Thymus (tissue), 11 donors: Measurements from ENCODE around the gene EIF5B. TPM values are rescaled to one million over a fixed set of nuclear protein-coding genes. Genes with fewer than 3 reads are reported as not detected.

Experiments
- DNase-seq, 9 donors: peaks; one replicate each; pipeline ENCODE4 v3.0.0-alpha.2; 2013; ENCODE audit warnings: low spot score in 9 of 9, low read depth in 6 of 9, missing footprints in 1 of 9
- H3K27ac ChIP-seq, 2 donors: one replicate each; pipeline ENCODE4 v1.5.1; 2013; ENCODE audit warnings: control low read depth in 1 of 2, low read depth in 1 of 2, low read length in 1 of 2, mild to moderate bottlenecking in 1 of 2, moderate library complexity in 1 of 2
- H3K27me3 ChIP-seq, 2 donors: one replicate each; pipeline ENCODE4 v1.5.1; 2013; ENCODE audit warnings: low read length in 1 of 2; ENCODE audit not compliant: control insufficient read depth in 2 of 2, insufficient read depth in 1 of 2
- H3K36me3 ChIP-seq, 2 donors: one replicate each; pipeline ENCODE4 v1.5.1; 2013; ENCODE audit warnings: low read length in 1 of 2, mild to moderate bottlenecking in 1 of 2, moderate library complexity in 1 of 2; ENCODE audit not compliant: control insufficient read depth in 2 of 2, insufficient read depth in 2 of 2
- H3K4me1 ChIP-seq, 2 donors: one replicate each; pipeline ENCODE4 v1.5.1; 2013; ENCODE audit warnings: low read length in 2 of 2; ENCODE audit not compliant: control insufficient read depth in 2 of 2, insufficient read depth in 2 of 2
- H3K4me3 ChIP-seq, 2 donors: one replicate each; pipeline ENCODE4 v1.5.1; 2013; ENCODE audit warnings: low read length in 2 of 2, control low read depth in 1 of 2, mild to moderate bottlenecking in 1 of 2
- H3K9me3 ChIP-seq, 2 donors: one replicate each; pipeline ENCODE4 v1.5.1; 2013; ENCODE audit warnings: low read length in 1 of 2, mild to moderate bottlenecking in 1 of 2; ENCODE audit not compliant: control insufficient read depth in 2 of 2, insufficient read depth in 1 of 2
- WGBS: extraction: QIAGEN DNeasy Blood & Tissue Kit; methylation state at CpG from one replicate; pipeline ENCODE4 v1.1.7; 2013; 5-methylcytosine and 5-hydroxymethylcytosine counted together
- polyA plus RNA-seq: library from polyadenylated mRNA; stranded (reverse); fragments of 200-250 nt; gene quantifications from one replicate; pipeline ENCODE4 v1.2.3, GENCODE V29; 2013
- total RNA-seq: library from RNA; stranded (reverse); fragments of 120-200 nt; gene quantifications from one replicate; pipeline ENCODE4 v1.2.4, GENCODE V29; 2013
- donor health status: healthy.

The EIF5B gene
- total and polyA plus RNA-seq, 2 donors = 13.2 to 26.3 TPM

DNA sequence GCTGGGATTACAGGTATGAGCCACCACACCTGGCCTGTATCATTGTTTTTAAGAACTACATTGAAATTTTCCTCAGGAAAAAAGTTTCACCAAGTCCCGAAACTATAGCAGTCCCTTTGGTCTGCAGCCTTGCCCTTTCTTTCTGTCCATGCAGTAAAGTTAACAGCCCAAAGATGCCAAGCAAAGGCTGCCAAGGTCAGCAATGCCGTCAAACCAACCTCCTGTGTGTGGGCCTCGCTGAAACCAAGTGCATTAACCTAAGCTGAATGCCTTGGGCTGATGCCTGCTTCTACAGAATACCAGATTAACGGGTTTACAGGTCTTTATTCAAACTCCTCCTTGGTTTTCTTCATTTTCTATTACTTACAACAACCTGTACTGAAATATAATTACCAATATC is 73.1 kb downstream of the EIF5B start:
- H3K36me3 ChIP-seq = peaks cover 32 to 59% of the 10 kb centered on the region in 2 donors
- H3K4me1 ChIP-seq = peaks cover 0 to 3% of the 10 kb centered on the region in 2 donors
- H3K4me3 ChIP-seq = no peak overlapping the region
- no peaks in the 10 kb centered on the region for H3K9me3 ChIP-seq
- no peaks in the 10 kb centered on the region for H3K27me3 ChIP-seq
- WGBS = 97% methylated on average over 4 of the region's 4 CpGs
- no peak overlapping the region for H3K27ac ChIP-seq
- DNase-seq = no peak

DNA sequence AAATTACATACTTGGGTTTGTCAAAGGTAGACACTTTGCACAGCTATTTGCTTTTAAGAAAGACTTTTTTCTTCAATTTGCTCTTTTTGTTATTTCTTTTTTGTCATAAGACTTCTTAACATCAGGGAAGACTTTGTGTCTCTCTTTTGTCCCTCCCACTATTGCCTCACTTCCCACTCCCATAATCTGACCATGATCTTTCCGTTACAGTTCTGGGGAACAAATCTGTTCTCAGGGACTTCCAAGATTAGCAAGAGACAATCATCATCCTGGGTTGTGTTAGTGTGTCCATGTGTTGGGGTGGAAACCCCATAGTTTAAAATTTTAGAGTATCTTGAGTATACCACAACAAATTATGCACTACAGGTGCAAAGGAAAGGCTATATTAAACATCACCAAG is 77.4 kb downstream of the EIF5B start:
- WGBS = 99% methylated on average over 1 of the region's 1 CpG
- Histone ChIP-seq H3K4me1 (no peaks in the 10 kb centered on the region), H3K4me3 (no peak overlapping the region), H3K36me3 (peaks cover 33 to 63% of the 10 kb centered on the region in 2 donors), H3K27ac (no peak overlapping the region), H3K27me3 (no peaks in the 10 kb centered on the region), H3K9me3 (no peaks in the 10 kb centered on the region)
- no peak for DNase-seq

DNA sequence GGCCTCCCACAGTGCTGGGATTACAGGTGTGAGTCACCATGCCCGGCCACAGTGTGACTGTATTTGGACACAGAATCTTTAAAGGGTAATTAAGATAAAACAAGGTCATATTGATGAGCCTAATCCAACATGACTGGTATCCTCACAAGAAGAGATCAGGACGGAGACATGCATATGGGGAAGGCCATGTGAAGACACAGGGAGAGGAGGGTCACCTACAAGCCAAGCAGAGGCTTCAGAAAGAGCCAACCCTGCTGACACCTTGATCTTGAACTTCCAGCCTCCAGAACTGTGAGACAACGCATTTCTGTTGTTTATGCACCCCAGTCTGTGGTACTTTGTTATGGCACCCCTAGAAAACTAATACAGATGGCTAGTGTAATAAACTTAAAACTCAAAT is 80.2 kb downstream of the EIF5B start:
- H3K9me3 ChIP-seq = no peaks in the 10 kb centered on the region
- H3K4me3 ChIP-seq = no peak overlapping the region
- no peak overlapping the region for H3K27ac ChIP-seq
- H3K36me3 ChIP-seq = peaks cover 32 to 60% of the 10 kb centered on the region in 2 donors
- no peaks in the 10 kb centered on the region for H3K27me3 ChIP-seq
- 99% methylated on average over 3 of the region's 3 CpGs for WGBS
- DNase-seq = no peak
- no peaks in the 10 kb centered on the region for H3K4me1 ChIP-seq

DNA sequence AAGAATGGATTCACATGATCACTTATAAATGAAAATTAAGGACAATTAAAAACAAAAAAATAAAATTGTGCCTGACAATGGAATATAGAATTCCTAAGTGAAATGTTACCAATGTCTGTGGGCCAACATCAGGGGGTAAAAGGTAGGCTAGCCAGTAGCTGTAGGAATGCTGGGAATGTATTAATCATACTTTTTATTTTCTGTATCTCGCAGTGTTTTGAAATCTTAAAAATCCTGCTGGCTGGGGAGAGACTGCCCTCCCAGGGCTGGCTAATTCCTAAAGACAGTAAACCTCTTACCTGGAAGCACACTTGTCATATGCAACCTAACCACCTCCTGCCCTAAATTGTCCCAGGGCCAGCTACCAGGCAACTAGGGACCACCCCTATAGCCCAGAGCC is 82.8 kb downstream of the EIF5B start:
- Histone ChIP-seq H3K9me3 (no peaks in the 10 kb centered on the region), H3K4me3 (no peak overlapping the region), H3K27me3 (no peaks in the 10 kb centered on the region), H3K4me1 (no peaks in the 10 kb centered on the region), H3K27ac (no peak overlapping the region), H3K36me3 (peaks cover 37 to 61% of the 10 kb centered on the region in 2 donors)
- WGBS = 96% methylated on average over 1 of the region's 1 CpG
- no peak for DNase-seq

DNA sequence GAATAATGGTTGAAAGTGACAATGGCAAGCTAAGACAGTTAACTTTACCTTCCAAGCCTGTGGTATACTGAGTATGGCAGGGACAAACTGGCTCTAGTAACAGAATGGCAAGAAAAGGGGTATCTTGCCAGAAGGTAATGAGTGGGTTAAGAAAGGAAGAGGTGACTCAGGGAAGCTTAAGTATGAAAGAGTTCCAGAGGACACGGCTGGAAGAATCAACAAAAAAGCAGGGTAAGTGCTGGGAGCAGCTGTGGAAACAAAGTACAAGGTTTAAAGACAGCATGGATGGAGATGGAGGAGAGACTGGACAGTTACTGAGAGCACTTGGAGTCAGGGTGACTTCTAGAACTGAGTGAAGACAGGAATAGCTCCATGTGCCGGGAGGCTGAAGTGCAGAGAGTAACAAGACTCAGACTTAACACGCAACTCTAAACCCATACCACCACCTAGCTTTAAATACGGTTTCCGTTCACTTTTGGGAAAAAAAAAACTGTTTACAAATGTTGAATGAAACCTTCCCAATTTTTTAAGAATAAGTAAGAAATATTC is 83.6 kb downstream of the EIF5B start:
- Histone ChIP-seq H3K36me3 (peaks cover 32 to 53% of the 10 kb centered on the region in 2 donors), H3K9me3 (no peaks in the 10 kb centered on the region), H3K27me3 (no peaks in the 10 kb centered on the region), H3K27ac (no peak overlapping the region), H3K4me1 (no peaks in the 10 kb centered on the region), H3K4me3 (no peak overlapping the region)
- DNase-seq = no peak
- WGBS = 96% methylated on average over 5 of the region's 5 CpGs

DNA sequence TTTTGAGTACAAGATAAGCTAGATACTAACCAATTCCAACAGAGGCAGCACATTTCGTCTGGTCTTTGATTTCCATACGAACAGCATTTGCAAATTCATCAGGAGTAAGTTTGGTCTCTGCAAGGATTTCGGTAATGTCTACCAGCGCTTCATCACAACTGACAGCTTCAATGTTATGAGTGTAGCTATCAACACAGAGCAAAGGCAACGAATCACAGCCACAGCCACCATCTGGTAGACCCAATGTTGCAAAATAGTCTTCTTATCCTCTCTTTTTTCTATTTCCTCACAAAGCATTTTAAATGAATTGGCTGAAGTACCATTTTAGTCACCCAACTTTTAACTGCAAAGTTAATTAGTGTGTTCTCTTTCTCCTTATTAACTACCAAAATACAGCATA is 84.3 kb downstream of the EIF5B start:
- DNase-seq = no peak
- Histone ChIP-seq H3K9me3 (no peaks in the 10 kb centered on the region), H3K27ac (no peak overlapping the region), H3K36me3 (peaks cover 32 to 47% of the 10 kb centered on the region in 2 donors), H3K4me1 (no peaks in the 10 kb centered on the region), H3K27me3 (no peaks in the 10 kb centered on the region), H3K4me3 (no peak overlapping the region)
- 97% methylated on average over 5 of the region's 5 CpGs for WGBS

DNA sequence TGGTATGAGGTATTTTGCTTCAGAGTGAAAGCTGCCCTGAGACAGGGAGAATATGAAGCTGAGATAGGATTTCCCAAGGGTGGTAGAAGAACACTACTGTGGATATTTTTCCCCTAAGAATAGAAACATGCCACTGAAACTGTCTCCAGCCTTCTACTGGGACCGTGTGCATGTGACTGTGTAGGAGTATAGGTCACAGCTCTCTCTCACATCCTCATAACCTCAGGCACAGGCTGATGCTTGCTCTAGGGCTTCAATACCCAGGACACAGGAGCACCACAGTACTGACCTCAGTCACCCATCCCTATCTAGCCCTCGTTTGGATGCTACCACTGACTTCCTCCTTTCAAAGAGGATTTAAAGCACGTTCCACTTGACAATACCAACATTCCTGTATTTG is 85.4 kb downstream of the EIF5B start:
- Histone ChIP-seq H3K27me3 (no peaks in the 10 kb centered on the region), H3K36me3 (peaks cover 27 to 40% of the 10 kb centered on the region in 2 donors), H3K9me3 (no peaks in the 10 kb centered on the region), H3K4me1 (no peaks in the 10 kb centered on the region), H3K27ac (no peak overlapping the region), H3K4me3 (no peak overlapping the region)
- DNase-seq = no peak
- 92% methylated on average over 3 of the region's 3 CpGs for WGBS

DNA sequence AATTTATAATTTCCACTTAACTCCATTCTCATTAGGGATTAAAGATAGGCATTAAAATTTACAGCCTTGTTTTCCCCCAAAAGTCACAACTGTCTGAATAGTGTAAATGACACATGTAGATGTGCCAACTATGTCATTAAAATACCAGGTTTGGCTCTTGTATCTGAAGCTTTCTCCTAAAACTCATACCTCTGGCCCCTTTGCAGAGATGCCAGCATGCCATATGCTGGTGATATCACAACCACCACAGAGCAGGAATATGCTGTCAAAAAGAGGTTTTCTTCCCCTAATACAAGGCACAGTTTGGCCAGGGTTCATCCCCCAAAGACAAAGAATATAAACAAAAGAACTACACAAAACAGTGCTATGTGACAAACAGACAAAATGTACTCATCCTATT is 87.2 kb downstream of the EIF5B start:
- no peak overlapping the region for H3K4me3 ChIP-seq
- no peaks in the 10 kb centered on the region for H3K4me1 ChIP-seq
- no peak for DNase-seq
- H3K27me3 ChIP-seq = no peaks in the 10 kb centered on the region
- peaks cover 28 to 43% of the 10 kb centered on the region in 2 donors for H3K36me3 ChIP-seq
- H3K27ac ChIP-seq = no peak overlapping the region
- H3K9me3 ChIP-seq = no peaks in the 10 kb centered on the region

DNA sequence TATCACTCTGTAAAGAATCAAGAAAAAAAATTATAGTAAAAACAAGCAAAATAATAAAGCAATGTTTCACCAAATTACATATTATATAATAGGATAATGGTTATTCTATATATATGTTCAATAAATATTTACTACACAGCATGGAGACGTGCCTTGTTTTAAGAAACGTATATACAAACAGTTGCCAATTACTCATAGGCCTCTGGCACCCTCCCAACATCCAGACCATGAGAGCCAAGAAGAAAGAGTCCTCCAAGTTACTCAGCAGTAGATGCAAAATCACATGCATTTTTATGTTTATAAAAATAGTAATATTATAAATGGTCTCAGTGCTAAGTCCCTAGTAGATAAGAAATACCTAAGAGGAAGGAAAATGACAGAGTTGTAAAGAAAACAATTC is 87.8 kb downstream of the EIF5B start:
- WGBS = 97% methylated on average over 2 of the region's 2 CpGs
- H3K4me3 ChIP-seq = no peak overlapping the region
- no peak overlapping the region for H3K27ac ChIP-seq
- H3K9me3 ChIP-seq = no peaks in the 10 kb centered on the region
- peaks cover 23 to 46% of the 10 kb centered on the region in 2 donors for H3K36me3 ChIP-seq
- no peaks in the 10 kb centered on the region for H3K4me1 ChIP-seq
- DNase-seq = no peak
- H3K27me3 ChIP-seq = no peaks in the 10 kb centered on the region
